Astrocyte (in vitro differentiated cells and primary cell): ENCODE results near the gene ATXN7L1.

Source experiments
- EZH2 ChIP-seq: IDR thresholded peaks from 2 replicates; pipeline ENCODE4 v1.6.1; 2012; ENCODE audit warnings: mild to moderate bottlenecking, low read length, inconsistent platforms; ENCODE audit not compliant: insufficient read depth
- TF ChIP-seq, protein P1 (sequence below): IDR thresholded peaks from 2 replicates; pipeline ENCODE4 v1.5.1; 2011; ENCODE audit warnings: low read depth, mild to moderate bottlenecking, inconsistent platforms, low read length, moderate library complexity; ENCODE audit not compliant: insufficient read depth

DNA sequence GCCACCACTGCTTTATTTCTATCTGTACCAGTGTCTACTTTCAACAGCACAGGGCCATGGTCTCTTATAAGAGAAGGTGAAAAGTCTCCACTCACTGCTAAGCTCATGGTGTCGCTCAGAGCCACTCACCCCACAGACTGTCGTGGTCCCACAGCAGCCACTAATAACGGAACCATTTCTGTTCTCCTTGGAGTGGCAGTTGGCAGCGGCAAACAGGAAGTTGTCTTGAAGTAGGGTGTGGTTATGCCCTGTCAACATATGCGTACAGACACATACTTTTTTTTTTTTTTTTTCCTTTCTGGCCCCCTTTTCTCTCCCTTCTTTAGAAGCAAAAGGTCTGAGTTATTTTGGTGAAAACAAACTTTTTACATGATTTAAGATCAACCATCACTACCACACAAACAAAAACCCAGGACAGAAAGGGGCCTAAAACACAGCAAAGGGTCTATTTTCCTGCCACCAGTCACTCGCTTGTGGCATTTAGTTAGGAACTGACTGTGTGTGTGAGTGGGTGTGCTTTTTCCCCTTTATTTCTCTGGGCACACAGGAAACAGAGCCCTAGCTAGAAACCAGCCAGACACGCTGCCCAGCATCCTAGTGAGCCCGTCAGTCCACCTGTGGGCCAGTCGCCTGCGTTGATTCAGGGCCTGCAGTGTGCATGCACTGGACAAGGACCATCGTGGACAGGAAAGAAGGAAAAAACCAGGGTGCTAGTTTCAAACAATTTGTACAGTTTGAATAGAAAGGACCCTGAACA lies 198.4 kb downstream of the ATXN7L1 start:
- TF ChIP-seq, protein P1, sequence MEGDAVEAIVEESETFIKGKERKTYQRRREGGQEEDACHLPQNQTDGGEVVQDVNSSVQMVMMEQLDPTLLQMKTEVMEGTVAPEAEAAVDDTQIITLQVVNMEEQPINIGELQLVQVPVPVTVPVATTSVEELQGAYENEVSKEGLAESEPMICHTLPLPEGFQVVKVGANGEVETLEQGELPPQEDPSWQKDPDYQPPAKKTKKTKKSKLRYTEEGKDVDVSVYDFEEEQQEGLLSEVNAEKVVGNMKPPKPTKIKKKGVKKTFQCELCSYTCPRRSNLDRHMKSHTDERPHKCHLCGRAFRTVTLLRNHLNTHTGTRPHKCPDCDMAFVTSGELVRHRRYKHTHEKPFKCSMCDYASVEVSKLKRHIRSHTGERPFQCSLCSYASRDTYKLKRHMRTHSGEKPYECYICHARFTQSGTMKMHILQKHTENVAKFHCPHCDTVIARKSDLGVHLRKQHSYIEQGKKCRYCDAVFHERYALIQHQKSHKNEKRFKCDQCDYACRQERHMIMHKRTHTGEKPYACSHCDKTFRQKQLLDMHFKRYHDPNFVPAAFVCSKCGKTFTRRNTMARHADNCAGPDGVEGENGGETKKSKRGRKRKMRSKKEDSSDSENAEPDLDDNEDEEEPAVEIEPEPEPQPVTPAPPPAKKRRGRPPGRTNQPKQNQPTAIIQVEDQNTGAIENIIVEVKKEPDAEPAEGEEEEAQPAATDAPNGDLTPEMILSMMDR, result no peak
- TF ChIP-seq EZH2, result no peak
